K562 (cell line): ENCODE data around the gene EMC10. TPM values are rescaled to one million over a fixed set of nuclear protein-coding genes. Genes with fewer than 3 reads are reported as not detected.
"Not testable (repeated sequence)": the region's sequence is repeated elsewhere in the genome, so short reads cannot be mapped to it uniquely, and the experiment has no call there.

Source experiments
- ATAC-seq: fragments of 200-7000 bp; cut with Tn5 transposase; 3 replicates; pipeline ENCODE4 v1.9.1; 2020; ENCODE audit warnings: moderate library complexity
- BruUV-seq: library from RNA; stranded (reverse); fragments of 400-500 nt; replicated peaks from 2 replicates; lab custom pipeline; 2021; lab: Mats Ljungman, UMichigan
- CTCF ChIA-PET: fragments of 300-600 bp; formaldehyde crosslinking; extraction: SDS; loops from one replicate; lab custom pipeline; 2021; ENCODE audit warnings: low intra/inter-chr PET ratio; lab: Yijun Ruan, JAX
- POLR2A ChIA-PET: fragments of 300-600, 350-650 bp; sonication (Branson Sonifier 250); formaldehyde crosslinking; extraction: SDS; loops from one replicate; lab custom pipeline; 2021; ENCODE audit warnings: antibody characterized with exemption, inconsistent platforms; lab: Yijun Ruan, JAX
- DNase-seq, 4 experiments: peaks; one replicate each; pipeline versions ENCODE4 v3.0.0 to v3.0.0-alpha.2; 2011 to 2018; ENCODE audit warnings: low spot score in 3 of 4, mixed read lengths in 3 of 4; ENCODE audit errors: extremely low read depth in 1 of 4
- FAIRE-seq: peaks from 2 replicates; lab custom pipeline; 2011; peaks lifted over from hg19 to GRCh38; lab: Jason Lieb, UNC
- H2AFZ ChIP-seq: 2 replicates; pipeline ENCODE4 v1.6.0; 2011; ENCODE audit warnings: low read depth, low read length, control low read depth, inconsistent platforms
- H3K27ac ChIP-seq: fragments of 200-600 bp; 3 replicates; pipeline ENCODE4 v1.8.0; 2011; ENCODE audit warnings: low read depth, mild to moderate bottlenecking, control low read depth, inconsistent platforms, low read length, moderate library complexity, mixed read lengths; ENCODE audit errors: extremely low read depth
- H3K27me3 ChIP-seq, 2 experiments: fragments of 300-600 bp in 1 of 2; 2 replicates in 1 of 2; 3 replicates in 1 of 2; pipeline versions ENCODE4 v1.6.0 to v1.8.0; 2011; ENCODE audit warnings: inconsistent platforms in 2 of 2, low read length in 2 of 2, mild to moderate bottlenecking in 1 of 2, mixed read lengths in 1 of 2, moderate library complexity in 1 of 2; ENCODE audit not compliant: control insufficient read depth in 2 of 2, insufficient read depth in 2 of 2
- H3K36me3 ChIP-seq: fragments of 300-600 bp; 3 replicates; pipeline ENCODE4 v1.8.0; 2011; ENCODE audit warnings: mild to moderate bottlenecking, low read length, inconsistent platforms; ENCODE audit not compliant: control insufficient read depth, insufficient read depth
- H3K4me1 ChIP-seq, 2 experiments: fragments of 200-600 bp in 1 of 2; replicated peaks in 1 of 2; 2 replicates in 1 of 2; 3 replicates in 1 of 2; pipeline versions ENCODE4 v1.5.1 to v1.8.0; 2011; ENCODE audit warnings: inconsistent platforms in 2 of 2, low read length in 2 of 2, mild to moderate bottlenecking in 1 of 2, mixed read lengths in 1 of 2, moderate library complexity in 1 of 2; ENCODE audit not compliant: control insufficient read depth in 2 of 2, insufficient read depth in 2 of 2
- H3K4me2 ChIP-seq: 2 replicates; pipeline ENCODE4 v1.6.1; 2011; ENCODE audit warnings: low read length, control low read depth, inconsistent platforms, mixed read lengths; ENCODE audit not compliant: insufficient read depth
- H3K4me3 ChIP-seq: fragments of 200-600 bp; sonication (generic), shearing (Covaris generic); 2 replicates; pipeline ENCODE4 v1.5.1; 2016; ENCODE audit warnings: control low read depth, inconsistent platforms
- H3K79me2 ChIP-seq: fragments of 200-600 bp; 3 replicates; pipeline ENCODE4 v1.8.0; 2011; ENCODE audit warnings: low read length, inconsistent platforms; ENCODE audit not compliant: control insufficient read depth, insufficient read depth
- H3K9ac ChIP-seq, 2 experiments: 2 replicates each; pipeline versions ENCODE4 v1.6.0 to v1.6.1; 2011; ENCODE audit warnings: low read depth in 2 of 2, low read length in 2 of 2, control low read depth in 1 of 2, inconsistent platforms in 1 of 2, mild to moderate bottlenecking in 1 of 2, mixed read lengths in 1 of 2; ENCODE audit not compliant: insufficient read depth in 1 of 2
- H3K9me1 ChIP-seq: one replicate; pipeline ENCODE4 v1.6.0; 2011; ENCODE audit warnings: inconsistent platforms, mild to moderate bottlenecking, low read length, moderate library complexity; ENCODE audit not compliant: control insufficient read depth, insufficient read depth
- H3K9me3 ChIP-seq: replicated peaks from 2 replicates; pipeline ENCODE4 v1.5.1; 2011; ENCODE audit warnings: low read depth, low read length, inconsistent platforms; ENCODE audit not compliant: control insufficient read depth, insufficient read depth
- H4K20me1 ChIP-seq: replicated peaks from 2 replicates; pipeline ENCODE4 v1.6.1; 2011; ENCODE audit warnings: low read length, inconsistent platforms, mixed read lengths; ENCODE audit not compliant: control insufficient read depth, insufficient read depth
- ATF4 ChIP-seq: fragments of 450-650 bp; formaldehyde crosslinking; IDR thresholded peaks from 2 replicates; pipeline ENCODE4 v1.4.0; 2022; ENCODE audit warnings: mild to moderate bottlenecking, moderate library complexity
- COPS2 ChIP-seq: fragments of 450-650 bp; conservative IDR thresholded peaks from 2 replicates; pipeline ENCODE4 v1.6.1; 2016; ENCODE audit warnings: mild to moderate bottlenecking, moderate library complexity
- EP400 ChIP-seq: fragments of 450-650 bp; IDR thresholded peaks from 2 replicates; pipeline ENCODE4 v1.6.1; 2017; ENCODE audit warnings: antibody characterized with exemption, mild to moderate bottlenecking, moderate library complexity
- GATA2 ChIP-seq: sonication (generic); formaldehyde crosslinking; IDR thresholded peaks from 2 replicates; pipeline ENCODE4 v1.4.0; 2020; ENCODE audit warnings: mild to moderate bottlenecking, missing genetic modification reagents
- HINFP ChIP-seq: fragments of 450-650 bp; conservative IDR thresholded peaks from 2 replicates; pipeline ENCODE4 v1.6.1; 2016; ENCODE audit warnings: missing genetic modification characterization, low read depth, mild to moderate bottlenecking, control low read depth, missing compliant biosample characterization
- MITF ChIP-seq: IDR thresholded peaks from 2 replicates; pipeline ENCODE4 v1.6.1; 2014; ENCODE audit warnings: antibody characterized with exemption
- PREB ChIP-seq: sonication (generic); formaldehyde crosslinking; IDR thresholded peaks from 2 replicates; pipeline ENCODE4 v1.8.1; 2023; ENCODE audit warnings: mild to moderate bottlenecking, missing genetic modification reagents
- SRSF1 ChIP-seq: fragments of 200-400 bp; formaldehyde crosslinking; IDR thresholded peaks from 2 replicates; pipeline ENCODE4 v1.6.1; 2017; ENCODE audit warnings: mild to moderate bottlenecking, low read depth, low read length, moderate library complexity
- ZNF23 ChIP-seq: fragments of 250-450 bp; sonication (Bioruptor Pico); IDR thresholded peaks from 2 replicates; pipeline ENCODE4 v1.4.0; 2020; ENCODE audit warnings: mild to moderate bottlenecking
- WGBS: fragments of 100-300 bp; shearing (Covaris generic); methylation state at CpG from one replicate; pipeline ENCODE4 v1.1.6; 2016; ENCODE audit warnings: low coverage, mixed read lengths; ENCODE audit not compliant: insufficient coverage; ENCODE audit errors: missing lambda C conversion rate; 5-methylcytosine and 5-hydroxymethylcytosine counted together
- in situ Hi-C: fragments of 300-500 bp; cut with MboI; formaldehyde crosslinking; loops from 4 replicates; pipeline ENCODE4 v1.15.0; 2018; ENCODE audit warnings: inconsistent platforms, mixed read lengths
- intact Hi-C: fragments of 100-400 bp; cut with micrococcal nuclease; formaldehyde crosslinking; loops from 2 replicates; pipeline ENCODE4 v1.14.2; 2022
- polyA plus RNA-seq, 8 experiments: library from polyadenylated mRNA; depleted of rRNA in 4 of 8; stranded (reverse) in 5 of 8; unstranded in 3 of 8; fragments of >200 nt; fragmentation: Nextera tagmentation in 2 of 8; fragmentation: Illumina TruSeq in 1 of 8; extraction: Ambion mirVana in 2 of 8; extraction: Trizol in 1 of 8; gene quantifications; 2 replicates each; pipeline versions ENCODE4 v1.2.1 to v1.2.3, GENCODE V29; 2011 to 2014; ENCODE audit warnings: inconsistent platforms in 1 of 8, missing spikeins in 1 of 8
- total RNA-seq, 7 experiments: library from RNA; depleted of rRNA in 6 of 7; stranded (reverse); fragments of >200 nt in 6 of 7; fragmentation: Illumina TruSeq in 2 of 7; extraction: Trizol in 2 of 7; gene quantifications; 2 replicates each; pipeline versions ENCODE4 v1.2.1 to v1.2.3, GENCODE V29; 2011 to 2021; ENCODE audit warnings: low replicate concordance in 1 of 7

Gene EMC10
- total and polyA plus RNA-seq, 9 of the 15 experiments (the other 6 are each of a cell fraction or from before 2014, with no cell fraction given) = 1.4 to 46.0 (median 13.1) TPM

- no peak overlapping the region for H3K9ac ChIP-seq
- no peaks in the 10 kb centered on the region for H3K9me1 ChIP-seq
- no peaks in the 10 kb centered on the region for H3K36me3 ChIP-seq
- WGBS = 4% methylated on average over 5 of the region's 5 CpGs
- no peak for FAIRE-seq
- no TSS peak for BruUV-seq
- intact Hi-C loops = no loop called here
- peaks cover 3 to 23% of the 10 kb centered on the region in 2 experiments; a peak in 2 of 5 replicates for H3K4me1 ChIP-seq
- no peaks in the 10 kb centered on the region for H3K79me2 ChIP-seq
- H3K27me3 ChIP-seq = peaks cover 8 to 37% of the 10 kb centered on the region in 2 experiments; a peak in 4 of 5 replicates
- no peaks in the 10 kb centered on the region for H3K9me3 ChIP-seq
- TF ChIP-seq ZNF23 (CRISPR knock-in tag) (no peak), ATF4 (CRISPR knock-in tag) (no peak), SRSF1 (no peak), GATA2 (CRISPR knock-in tag) (no peak), COPS2 (no peak), PREB (no peak), HINFP (tag) (no peak), MITF (no peak), EP400 (no peak)
- CTCF ChIA-PET = no interaction called here
- no peaks in the 10 kb centered on the region for H4K20me1 ChIP-seq
- POLR2A ChIA-PET = no interaction called here
- no peak for DNase-seq
- no peak overlapping the region for H2AFZ ChIP-seq
- H3K4me2 ChIP-seq = no peak overlapping the region
- no peak overlapping the region for H3K27ac ChIP-seq
- no peak overlapping the region for H3K4me3 ChIP-seq
- in situ Hi-C loops = no loop called here
- no peak for ATAC-seq
These were observed 38.4 kb upstream of the EMC10 start for GRCh38 chr19:50437862-50438449.

GRCh38 chr19:50439130-50439529 is 37.2 kb upstream of the EMC10 start:
- H3K79me2 ChIP-seq, DNase-seq, H3K9me1 ChIP-seq, FAIRE-seq, POLR2A ChIA-PET, H3K27ac ChIP-seq, H3K36me3 ChIP-seq, CTCF ChIA-PET, ATAC-seq, in situ Hi-C loops, H3K9me3 ChIP-seq, H2AFZ ChIP-seq, H3K4me3 ChIP-seq, BruUV-seq, H4K20me1 ChIP-seq, H3K4me2 ChIP-seq, H3K9ac ChIP-seq, intact Hi-C loops: not testable (repeated sequence)
- WGBS = 0% methylated on average over 1 of the region's 2 CpGs
- H3K4me1 ChIP-seq = peaks cover 2 to 18% of the 10 kb centered on the region in 2 experiments; a peak in 2 of 5 replicates
- H3K27me3 ChIP-seq = peaks cover 8 to 44% of the 10 kb centered on the region in 2 experiments; a peak in 4 of 5 replicates
